ENCODE results near the gene SPX.

SPX gene

DNA sequence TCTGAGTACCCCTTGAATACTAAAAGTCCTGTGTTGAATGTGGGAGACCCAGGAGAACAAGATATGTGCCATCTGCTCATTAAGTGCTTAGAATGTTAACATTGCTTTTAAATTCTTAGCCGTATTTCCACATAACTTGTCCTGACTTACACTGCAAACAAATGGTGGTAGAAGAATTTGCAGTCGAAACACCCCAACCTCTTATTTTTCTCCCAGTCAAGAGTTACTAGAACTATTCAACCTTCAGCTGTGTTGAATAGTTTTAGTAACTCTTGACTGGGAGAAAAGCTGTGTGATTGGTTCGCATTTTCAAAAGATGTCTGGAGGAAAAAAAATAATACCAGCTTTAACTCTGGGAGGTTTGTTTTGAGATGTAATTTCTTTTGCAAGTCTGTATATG is 7.6 kb upstream of the SPX start:
- Histone ChIP-seq H3K4me1 (ENCODE audit: insufficient read depth, low read length) (no peaks in the 10 kb centered on the region), H3K36me3 (ENCODE audit: insufficient read depth, low read length) (peaks cover 3% of the 10 kb centered on the region; the same call in 1 of the 2 replicates), H3K9me3 (ENCODE audit: control insufficient read depth, insufficient read depth, low read length) (no peaks in the 10 kb centered on the region), H3K9ac (ENCODE audit: low read depth, low read length) (no peak overlapping the region)

DNA sequence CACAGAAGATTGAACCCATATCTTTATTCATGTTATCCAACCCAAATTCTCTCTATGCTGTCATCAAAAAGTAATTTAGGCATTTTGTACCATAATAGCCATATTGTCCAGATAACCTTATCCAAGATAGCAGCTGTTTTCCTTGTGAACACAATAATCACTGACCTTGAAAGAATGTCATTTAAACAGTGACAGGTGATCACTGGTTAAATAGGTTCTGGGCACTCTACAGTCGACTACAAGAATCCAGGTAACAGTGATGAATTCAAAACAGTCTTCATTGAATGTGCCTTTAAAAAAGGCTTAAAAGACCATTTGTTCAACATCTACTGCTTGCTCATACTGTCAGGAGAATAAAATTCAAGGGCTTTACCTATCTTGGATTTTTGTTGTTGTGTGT is 4.6 kb upstream of the SPX start:
- Histone ChIP-seq H3K9ac (ENCODE audit: low read depth, low read length) (no peak overlapping the region), H3K36me3 (ENCODE audit: insufficient read depth, low read length) (no peaks in the 10 kb centered on the region), H3K4me1 (ENCODE audit: insufficient read depth, low read length) (no peaks in the 10 kb centered on the region), H3K9me3 (ENCODE audit: control insufficient read depth, insufficient read depth, low read length) (no peaks in the 10 kb centered on the region)

DNA sequence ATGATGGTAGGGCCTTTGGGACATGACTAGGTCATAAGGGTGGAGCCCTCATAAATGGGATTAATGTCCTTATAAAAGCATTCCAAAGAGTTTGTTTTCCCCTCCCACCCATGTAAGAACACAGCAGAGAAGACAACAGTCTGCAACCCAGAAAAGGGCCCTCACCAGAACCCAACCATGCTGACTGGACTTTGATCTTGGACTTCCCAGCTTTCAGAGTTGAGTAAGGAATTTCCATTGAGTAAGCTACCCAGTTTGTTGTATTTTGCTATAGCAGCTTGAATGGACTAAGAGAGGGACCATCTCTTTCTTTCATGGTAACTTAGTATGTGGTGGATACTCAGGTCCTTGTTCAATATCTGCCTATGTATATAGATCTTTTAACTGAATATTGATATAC is 2.9 kb upstream of the SPX start:
- no peaks in the 10 kb centered on the region for H3K4me1 ChIP-seq (ENCODE audit: insufficient read depth, low read length)
- H3K9me3 ChIP-seq (ENCODE audit: control insufficient read depth, insufficient read depth, low read length): no peaks in the 10 kb centered on the region
- no peaks in the 10 kb centered on the region for H3K36me3 ChIP-seq (ENCODE audit: insufficient read depth, low read length)
- no peak overlapping the region for H3K9ac ChIP-seq (ENCODE audit: low read depth, low read length)

DNA sequence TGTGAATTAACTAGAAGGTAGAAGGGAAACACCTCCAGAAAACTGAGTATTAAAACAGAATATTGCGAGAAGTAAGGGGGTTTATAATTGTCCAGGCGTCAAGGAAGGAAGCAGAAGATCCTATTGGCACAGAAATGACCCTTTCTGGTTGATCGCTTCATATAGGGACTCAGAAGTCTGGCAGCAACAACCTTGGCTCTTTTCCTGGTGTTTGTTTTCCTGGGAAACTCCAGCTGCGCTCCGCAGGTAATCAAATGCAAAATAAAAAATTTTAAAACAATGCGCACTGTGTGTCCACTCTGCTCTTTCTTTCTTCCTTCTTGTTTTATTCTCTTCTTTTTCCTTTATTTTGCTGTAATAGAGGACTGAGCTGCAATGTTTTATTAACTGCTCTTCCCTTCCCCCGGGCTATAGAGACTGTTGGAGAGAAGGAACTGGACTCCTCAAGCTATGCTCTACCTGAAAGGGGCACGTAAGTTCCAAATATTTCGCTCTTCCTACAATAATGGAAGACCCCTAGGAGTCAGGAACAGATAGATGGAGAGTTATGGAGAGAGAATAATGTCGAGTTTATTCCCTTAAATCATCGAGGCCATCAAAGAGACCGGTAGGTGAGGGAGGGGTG is 737 bp downstream of the SPX start:
- Histone ChIP-seq H3K9me3 (ENCODE audit: control insufficient read depth, insufficient read depth, low read length) (no peaks in the 10 kb centered on the region), H3K9ac (ENCODE audit: low read depth, low read length) (peak overlapping the region; percentile 63), H3K36me3 (ENCODE audit: insufficient read depth, low read length) (no peaks in the 10 kb centered on the region), H3K4me1 (ENCODE audit: insufficient read depth, low read length) (no peaks in the 10 kb centered on the region)

DNA sequence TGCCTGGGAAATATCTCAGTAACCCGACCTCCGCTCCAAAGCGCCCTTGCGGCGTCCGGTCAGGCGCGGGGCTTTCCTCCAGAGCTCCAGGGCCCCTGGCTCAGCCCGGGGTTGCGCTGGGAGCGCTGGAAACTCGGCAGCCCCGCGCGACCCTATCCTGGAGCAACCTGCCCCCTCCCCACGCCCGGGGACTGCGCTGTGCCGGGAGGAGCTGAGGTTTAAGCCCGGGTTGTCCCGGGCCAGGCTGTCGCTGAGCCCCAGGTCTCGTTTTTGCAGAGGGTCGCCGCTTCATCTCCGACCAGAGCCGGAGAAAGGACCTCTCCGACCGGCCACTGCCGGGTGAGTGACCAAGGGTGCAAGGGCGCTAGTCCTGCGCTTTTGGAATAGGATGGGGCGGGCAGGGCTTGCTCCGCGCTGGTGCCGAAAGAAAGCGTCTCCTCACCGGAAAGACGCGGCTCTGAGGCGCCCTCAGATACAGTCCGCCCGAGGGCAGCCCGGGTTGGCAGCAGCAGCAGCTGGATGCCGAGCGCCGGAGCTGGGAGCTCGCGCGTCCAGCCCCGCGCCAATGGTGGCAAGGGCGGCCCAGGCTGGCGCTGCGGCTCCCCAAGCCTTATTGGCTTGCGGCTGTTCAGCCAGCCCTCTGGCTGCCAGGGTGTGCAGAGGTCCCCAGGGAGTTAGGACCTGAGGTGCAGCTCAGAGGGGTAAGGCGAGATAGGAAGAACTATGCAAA is 1.5 kb downstream of the SPX start:
- no peaks in the 10 kb centered on the region for H3K36me3 ChIP-seq (ENCODE audit: insufficient read depth, low read length)
- H3K4me1 ChIP-seq (ENCODE audit: insufficient read depth, low read length): no peaks in the 10 kb centered on the region
- H3K9ac ChIP-seq (ENCODE audit: low read depth, low read length): peak overlapping the region; percentile 63
- no peaks in the 10 kb centered on the region for H3K9me3 ChIP-seq (ENCODE audit: control insufficient read depth, insufficient read depth, low read length)

DNA sequence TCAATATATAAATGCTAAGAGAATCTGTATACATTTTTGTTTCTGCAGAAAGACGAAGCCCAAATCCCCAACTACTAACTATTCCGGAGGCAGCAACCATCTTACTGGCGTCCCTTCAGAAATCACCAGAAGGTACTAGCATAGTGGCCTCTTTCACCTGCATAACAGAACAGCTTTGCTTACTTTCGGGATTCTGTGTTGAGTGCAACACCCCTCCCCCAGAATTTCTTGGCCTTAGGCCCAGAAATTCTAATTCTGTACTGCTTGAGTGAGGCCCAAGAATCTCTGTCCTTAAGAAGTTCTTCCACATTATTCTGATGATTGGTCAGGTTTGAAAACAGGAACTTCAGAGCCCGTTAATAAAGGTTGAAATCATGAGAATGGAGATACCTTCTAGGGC is 2.9 kb downstream of the SPX start:
- Histone ChIP-seq H3K4me1 (ENCODE audit: insufficient read depth, low read length) (no peaks in the 10 kb centered on the region), H3K9ac (ENCODE audit: low read depth, low read length) (no peak overlapping the region), H3K36me3 (ENCODE audit: insufficient read depth, low read length) (no peaks in the 10 kb centered on the region), H3K9me3 (ENCODE audit: control insufficient read depth, insufficient read depth, low read length) (no peaks in the 10 kb centered on the region)

DNA sequence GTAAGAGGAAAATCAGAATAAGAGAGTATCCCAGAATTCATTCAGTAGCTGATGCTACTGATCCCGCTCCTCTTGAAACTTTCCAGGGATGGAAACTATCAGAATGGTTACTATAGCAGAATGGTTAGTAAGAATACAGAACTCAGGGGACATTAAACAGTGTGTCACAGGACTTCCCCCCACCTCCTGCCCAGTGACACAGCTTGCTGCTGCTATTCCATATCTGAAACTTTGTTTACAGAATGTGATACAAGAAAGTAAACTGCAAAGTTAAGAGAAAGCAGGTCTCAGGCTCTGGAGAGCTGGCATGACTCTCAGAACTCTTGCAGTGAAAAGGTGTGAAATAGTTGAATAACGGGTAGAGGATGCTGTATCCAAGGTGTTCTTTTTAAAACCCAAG is 3.4 kb downstream of the SPX start:
- no peaks in the 10 kb centered on the region for H3K36me3 ChIP-seq (ENCODE audit: insufficient read depth, low read length)
- H3K9me3 ChIP-seq (ENCODE audit: control insufficient read depth, insufficient read depth, low read length): no peaks in the 10 kb centered on the region
- H3K9ac ChIP-seq (ENCODE audit: low read depth, low read length): no peak overlapping the region
- H3K4me1 ChIP-seq (ENCODE audit: insufficient read depth, low read length): no peaks in the 10 kb centered on the region

DNA sequence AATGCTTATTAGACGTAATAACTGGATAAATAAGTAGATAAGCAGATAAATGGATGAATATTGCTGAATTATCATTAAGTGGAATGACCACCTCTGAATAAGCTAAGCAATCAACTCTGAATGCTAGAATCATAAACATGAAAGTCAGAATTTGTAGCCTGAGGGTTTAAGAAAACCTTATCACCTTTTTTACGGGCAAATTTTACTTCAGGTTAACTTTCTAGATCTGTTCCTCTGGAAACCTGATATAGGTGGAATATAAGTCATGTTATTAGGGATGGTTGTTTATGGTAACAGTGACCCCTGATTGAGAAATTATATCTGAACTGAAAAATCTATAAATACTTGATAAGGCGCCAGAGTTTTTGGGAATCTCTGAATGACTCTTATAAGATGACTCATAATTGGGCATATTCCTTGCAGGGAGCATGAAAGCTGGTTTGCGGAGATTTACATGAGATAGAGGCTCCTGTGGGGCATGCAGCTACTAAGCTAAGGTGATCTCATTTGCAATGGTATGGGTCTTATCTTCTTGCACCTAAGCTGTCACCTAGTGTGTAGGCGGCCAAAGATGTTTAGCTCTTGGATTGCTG is 12.1 kb downstream of the SPX start:
- Histone ChIP-seq H3K9me3 (ENCODE audit: control insufficient read depth, insufficient read depth, low read length) (no peaks in the 10 kb centered on the region), H3K36me3 (ENCODE audit: insufficient read depth, low read length) (no peaks in the 10 kb centered on the region)

DNA sequence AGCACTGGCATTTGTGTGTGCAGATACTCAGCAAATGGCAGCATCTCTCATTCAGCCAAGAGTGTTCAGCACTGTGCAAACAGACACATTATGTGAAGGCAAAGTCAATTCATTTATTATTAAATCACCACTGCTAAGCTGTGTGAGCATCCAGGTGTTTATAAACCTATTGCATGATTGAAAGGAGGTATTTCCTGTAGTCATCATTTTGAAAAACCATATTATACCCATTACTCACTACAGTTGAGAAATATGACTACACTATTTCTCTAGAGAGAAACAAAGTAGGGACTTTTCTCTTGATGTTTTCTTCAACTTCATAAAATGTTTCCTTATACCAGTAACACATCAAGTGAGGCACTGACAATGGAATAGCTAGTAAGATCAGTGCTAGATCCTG is 13.7 kb downstream of the SPX start:
- H3K4me1 ChIP-seq (ENCODE audit: insufficient read depth, low read length): no peaks in the 10 kb centered on the region
- no peaks in the 10 kb centered on the region for H3K36me3 ChIP-seq (ENCODE audit: insufficient read depth, low read length)
- no peak overlapping the region for H3K9ac ChIP-seq (ENCODE audit: low read depth, low read length)
- no peaks in the 10 kb centered on the region for H3K9me3 ChIP-seq (ENCODE audit: control insufficient read depth, insufficient read depth, low read length)

More for the DNA sequence above, 12.1 kb downstream of the SPX start:
- Histone ChIP-seq H3K9ac (ENCODE audit: low read depth, low read length) (no peak overlapping the region), H3K4me1 (ENCODE audit: insufficient read depth, low read length) (no peaks in the 10 kb centered on the region)

DNA sequence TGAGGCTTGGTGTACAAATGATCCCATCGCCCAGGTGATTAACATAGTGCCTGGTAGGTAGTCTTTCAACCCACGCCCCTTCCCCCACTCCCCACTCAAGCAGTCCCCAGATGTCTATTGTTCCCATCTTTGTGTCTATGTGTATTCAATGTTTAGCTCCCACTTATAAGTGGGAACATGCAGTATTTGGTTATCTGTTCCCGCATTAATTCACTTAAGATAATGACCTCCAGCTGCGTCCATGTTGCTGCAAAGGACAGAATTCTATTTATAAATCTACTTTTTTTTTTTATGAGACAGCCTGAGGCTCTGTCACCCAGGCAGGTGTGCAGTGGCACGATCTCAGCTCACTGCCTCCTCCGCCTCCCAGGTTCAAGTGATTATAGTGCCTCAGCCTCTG is 15.7 kb downstream of the SPX start:
- H3K4me1 ChIP-seq (ENCODE audit: insufficient read depth, low read length): peaks cover 3% of the 10 kb centered on the region
- H3K9ac ChIP-seq (ENCODE audit: low read depth, low read length): no peak overlapping the region
- H3K36me3 ChIP-seq (ENCODE audit: insufficient read depth, low read length): no peaks in the 10 kb centered on the region

DNA sequence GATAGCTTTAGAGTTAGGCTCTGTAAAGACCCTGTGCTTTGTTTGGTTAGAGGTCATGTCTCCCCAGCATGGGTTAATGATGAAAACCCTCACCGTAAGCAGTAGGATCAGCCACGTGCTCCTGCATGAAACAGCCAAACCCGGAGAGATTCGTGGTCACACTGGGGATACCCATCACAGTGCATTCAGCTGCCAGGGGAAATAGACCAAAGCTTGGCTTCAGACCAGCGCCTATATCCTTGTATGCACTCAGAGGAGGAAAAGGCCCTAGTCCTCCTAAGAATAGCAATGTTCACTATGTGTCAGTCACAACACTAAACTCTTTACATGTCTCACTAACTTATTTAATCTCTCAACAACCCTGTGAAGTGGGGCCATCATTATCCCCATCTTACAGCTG is 16.3 kb downstream of the SPX start:
- Histone ChIP-seq H3K4me1 (ENCODE audit: insufficient read depth, low read length) (peaks cover 5% of the 10 kb centered on the region), H3K9me3 (ENCODE audit: control insufficient read depth, insufficient read depth, low read length) (no peaks in the 10 kb centered on the region), H3K9ac (ENCODE audit: low read depth, low read length) (no peak overlapping the region), H3K36me3 (ENCODE audit: insufficient read depth, low read length) (no peaks in the 10 kb centered on the region)

More for the DNA sequence above, 15.7 kb downstream of the SPX start:
- no peaks in the 10 kb centered on the region for H3K9me3 ChIP-seq (ENCODE audit: control insufficient read depth, insufficient read depth, low read length)

DNA sequence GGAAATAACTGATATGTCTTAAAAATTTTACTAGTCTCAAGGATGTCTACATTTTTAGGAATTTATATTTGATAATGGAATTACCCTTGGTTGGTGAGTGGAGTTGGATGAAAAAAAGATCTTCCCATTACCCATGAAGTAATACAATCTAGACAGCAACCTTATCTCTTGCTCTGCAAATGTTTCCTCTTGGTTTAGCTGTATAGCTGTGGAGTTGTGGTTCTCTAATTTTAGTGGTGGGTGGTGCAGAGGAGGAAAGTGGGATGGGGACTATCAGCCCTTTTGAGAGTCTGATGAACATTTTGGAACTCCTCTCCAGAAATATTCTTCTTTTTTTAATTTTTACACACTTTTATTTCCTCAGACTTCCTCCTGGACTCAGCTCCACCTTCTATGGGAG is 17.1 kb downstream of the SPX start:
- H3K4me1 ChIP-seq (ENCODE audit: insufficient read depth, low read length): peaks cover 5% of the 10 kb centered on the region
- no peaks in the 10 kb centered on the region for H3K9me3 ChIP-seq (ENCODE audit: control insufficient read depth, insufficient read depth, low read length)
- no peaks in the 10 kb centered on the region for H3K36me3 ChIP-seq (ENCODE audit: insufficient read depth, low read length)
- no peak overlapping the region for H3K9ac ChIP-seq (ENCODE audit: low read depth, low read length)

DNA sequence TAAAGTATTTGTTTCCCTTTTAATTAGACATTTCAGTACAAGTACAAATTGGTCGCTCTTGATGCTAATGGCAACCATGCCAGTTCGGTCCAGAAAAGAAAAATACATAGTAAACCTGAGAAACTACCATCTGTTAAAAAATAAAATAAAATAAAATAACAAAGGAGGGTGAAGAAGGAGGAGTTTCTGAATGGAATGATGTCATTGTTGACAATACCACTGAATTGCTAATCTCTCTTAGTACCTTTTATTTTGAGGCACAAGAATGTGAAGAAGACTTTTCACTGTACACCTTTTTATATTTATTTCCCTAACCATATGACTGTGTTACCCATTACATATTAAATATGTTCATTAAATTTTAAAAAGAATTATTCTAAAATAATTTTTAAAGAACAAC is 19.5 kb downstream of the SPX start:
- H3K36me3 ChIP-seq (ENCODE audit: insufficient read depth, low read length): no peaks in the 10 kb centered on the region
- no peaks in the 10 kb centered on the region for H3K9me3 ChIP-seq (ENCODE audit: control insufficient read depth, insufficient read depth, low read length)
- peaks cover 5% of the 10 kb centered on the region for H3K4me1 ChIP-seq (ENCODE audit: insufficient read depth, low read length)
- no peak overlapping the region for H3K9ac ChIP-seq (ENCODE audit: low read depth, low read length)

DNA sequence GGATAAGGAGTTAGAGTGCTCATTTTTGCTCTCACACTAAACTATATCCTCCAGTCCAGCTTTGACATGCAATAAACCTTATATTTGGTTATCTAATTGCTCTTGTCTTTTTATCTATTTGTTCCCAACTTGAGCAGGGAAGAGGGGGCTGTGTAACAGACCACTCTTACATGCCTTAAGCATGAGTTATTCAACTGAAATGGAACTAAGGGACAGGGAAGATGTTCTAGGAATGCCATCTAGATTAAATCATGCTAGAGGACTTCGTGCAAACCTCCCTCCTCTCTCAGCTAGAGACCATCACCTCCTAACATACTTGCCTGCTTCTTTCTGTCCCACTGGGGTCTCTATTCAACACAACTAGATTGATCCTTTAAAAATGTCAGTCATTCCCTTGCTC is 20.6 kb downstream of the SPX start:
- no peaks in the 10 kb centered on the region for H3K9me3 ChIP-seq (ENCODE audit: control insufficient read depth, insufficient read depth, low read length)
- no peak overlapping the region for H3K9ac ChIP-seq (ENCODE audit: low read depth, low read length)
- H3K36me3 ChIP-seq (ENCODE audit: insufficient read depth, low read length): no peaks in the 10 kb centered on the region
- H3K4me1 ChIP-seq (ENCODE audit: insufficient read depth, low read length): peaks cover 5% of the 10 kb centered on the region

DNA sequence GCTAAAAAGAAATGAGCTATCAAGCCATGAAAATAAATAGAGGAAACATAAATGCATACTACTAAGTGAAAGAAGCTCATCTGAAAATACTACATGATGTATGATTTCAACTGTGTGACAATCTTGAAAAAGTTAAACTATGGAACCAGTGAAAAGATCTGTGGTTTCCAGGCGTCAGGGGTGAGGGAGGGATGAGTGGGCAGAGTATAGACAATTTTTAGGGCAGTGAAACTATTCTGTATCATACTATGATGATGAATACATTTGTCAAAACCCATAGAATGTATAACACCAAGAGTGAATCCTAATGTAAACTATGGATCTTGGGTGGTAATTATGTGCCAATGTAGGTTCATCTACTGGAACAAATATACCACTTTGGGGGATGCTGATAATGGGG is 21.3 kb downstream of the SPX start:
- H3K9ac ChIP-seq (ENCODE audit: low read depth, low read length): no peak overlapping the region
- no peaks in the 10 kb centered on the region for H3K9me3 ChIP-seq (ENCODE audit: control insufficient read depth, insufficient read depth, low read length)
- peaks cover 5% of the 10 kb centered on the region for H3K4me1 ChIP-seq (ENCODE audit: insufficient read depth, low read length)
- H3K36me3 ChIP-seq (ENCODE audit: insufficient read depth, low read length): no peaks in the 10 kb centered on the region

Data from ES-I3 (cell line).